HG02884 (cell line): Measurements from ENCODE around the gene SMIM35.
"Not testable (repeated sequence)": the region's sequence is repeated elsewhere in the genome, so short reads cannot be mapped to it uniquely, and the experiment has no call there.

Experiments
- ATAC-seq: cut with Tn5 transposase; IDR thresholded peaks from one replicate; pipeline ENCODE4 v1.9.1; 2021; ENCODE audit warnings: mild to moderate bottlenecking, moderate library complexity; ENCODE audit not compliant: unreplicated experiment

The SMIM35 gene

GRCh38 chr11:118082880-118083552, 3.7 kb downstream of the SMIM35 start:
- no peak for ATAC-seq

DNA sequence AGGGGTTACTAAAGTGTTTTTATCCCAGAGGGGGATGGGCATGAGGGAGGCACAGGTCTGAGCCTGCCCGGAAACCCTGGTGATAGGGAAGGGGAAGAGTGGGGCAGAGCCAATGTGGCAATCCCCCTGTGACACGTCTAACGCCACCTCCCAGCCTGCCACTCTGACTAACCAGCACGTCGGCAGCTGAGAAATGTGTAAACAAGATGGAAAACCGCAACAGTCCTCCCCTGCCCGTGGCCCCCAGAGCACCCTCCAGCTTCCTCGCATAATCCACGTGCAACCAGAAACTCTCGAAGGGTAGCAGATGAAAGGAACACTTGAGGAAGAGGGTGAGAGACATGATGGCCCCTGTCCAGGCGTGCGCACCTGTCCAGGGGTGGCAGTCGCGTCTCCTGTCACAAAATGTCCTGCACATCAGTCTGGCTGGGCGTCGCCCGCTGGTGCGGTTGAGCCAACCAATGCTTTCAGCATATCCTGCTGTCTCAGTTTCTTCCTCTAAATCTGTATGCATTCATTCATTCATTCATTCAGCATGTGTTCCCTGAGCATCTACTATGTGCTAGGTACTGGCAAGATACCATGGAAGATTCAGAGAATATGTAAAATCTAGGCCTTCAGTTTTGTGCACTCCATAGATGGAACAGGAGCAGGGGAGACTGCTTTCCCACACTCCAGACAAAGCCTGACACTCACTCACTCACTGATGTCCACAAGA, 5.4 kb downstream of the SMIM35 start:
- ATAC-seq: no peak

DNA sequence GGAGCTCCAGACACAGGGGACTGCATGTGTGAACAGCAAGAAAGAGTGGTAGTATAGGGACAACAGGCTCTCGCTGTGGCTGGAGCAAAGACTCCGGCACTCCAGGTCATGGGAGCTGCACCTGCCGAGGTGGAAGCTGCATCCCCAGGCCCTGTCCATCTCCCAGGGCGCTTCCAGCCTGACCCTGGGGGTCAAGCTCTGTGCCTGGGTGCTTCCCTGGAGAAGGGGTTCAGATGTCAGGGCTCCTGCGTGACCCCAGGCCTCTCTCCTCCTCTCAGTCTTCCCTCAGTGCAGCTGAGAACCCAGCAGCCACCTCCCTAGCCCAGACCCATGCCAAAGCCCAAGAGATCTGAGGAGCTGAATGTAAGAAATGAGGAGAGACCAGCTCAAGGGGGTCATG, 6.5 kb downstream of the SMIM35 start:
- no peak for ATAC-seq

- ATAC-seq: no peak
Measured at GRCh38 chr11:118079491-118079890, 7.3 kb downstream of the SMIM35 start.

GRCh38 chr11:118078911-118079411, 7.8 kb downstream of the SMIM35 start:
- ATAC-seq: no peak

DNA sequence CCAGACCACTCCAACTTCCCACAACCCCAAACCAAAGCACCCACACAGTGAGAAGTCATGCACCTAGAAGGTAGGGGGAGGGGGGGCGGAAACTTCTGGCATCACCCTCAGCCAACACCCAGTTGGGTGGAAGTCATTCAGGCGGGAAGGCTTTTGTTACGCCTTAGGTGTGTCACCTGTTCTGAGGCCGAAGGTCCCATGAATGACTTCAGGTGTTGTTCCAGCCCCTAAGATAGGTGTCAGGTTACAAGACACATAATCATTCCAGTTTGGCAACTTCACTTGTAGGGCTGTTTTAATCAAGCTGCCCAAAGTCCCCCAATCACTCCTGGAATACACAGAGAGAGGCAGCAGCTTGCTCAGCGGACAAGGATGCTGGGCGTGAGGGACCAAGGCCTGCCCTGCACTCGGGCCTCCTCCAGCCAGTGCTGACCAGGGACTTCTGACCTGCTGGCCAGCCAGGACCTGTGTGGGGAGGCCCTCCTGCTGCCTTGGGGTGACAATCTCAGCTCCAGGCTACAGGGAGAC, 9.9 kb downstream of the SMIM35 start, which contains the start of gene TMPRSS4:
TSS of gene TMPRSS4 (plus strand) at position 325 of the 528 bp plus-strand sequence. CDS start 225 bp downstream, outside the sequence.
- no peak for ATAC-seq

GRCh38 chr11:118074785-118075184, 12.0 kb downstream of the SMIM35 start:
- ATAC-seq: no peak

DNA sequence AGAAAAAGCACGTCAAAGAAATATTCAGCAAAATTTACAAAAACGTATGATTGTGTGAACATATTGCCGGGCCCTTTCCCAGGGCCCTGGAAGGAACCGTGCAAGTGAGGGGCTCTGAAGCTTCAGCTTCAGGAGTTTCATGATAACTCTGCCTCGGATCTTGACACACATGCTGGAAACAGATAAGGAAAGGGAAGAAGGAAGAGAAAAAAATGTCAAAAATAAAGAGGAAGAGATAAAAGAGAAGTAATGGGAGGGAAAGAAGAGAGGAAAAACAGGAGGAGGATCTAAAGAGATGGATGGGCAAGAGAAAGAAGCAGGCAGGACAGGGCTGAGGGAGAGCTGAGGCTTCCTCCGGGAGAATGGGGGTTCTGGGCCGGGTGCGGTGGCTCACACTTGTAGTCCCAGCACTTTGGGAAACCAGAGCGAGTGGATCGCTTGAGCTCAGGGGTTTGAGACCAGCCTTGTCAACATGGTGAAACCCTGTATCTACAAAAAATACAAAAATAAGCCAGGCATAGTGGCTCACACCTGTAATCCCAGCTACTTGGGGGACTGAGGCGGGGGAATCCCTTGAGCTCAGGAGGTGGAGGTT, 12.6 kb downstream of the SMIM35 start:
- ATAC-seq: no peak

DNA sequence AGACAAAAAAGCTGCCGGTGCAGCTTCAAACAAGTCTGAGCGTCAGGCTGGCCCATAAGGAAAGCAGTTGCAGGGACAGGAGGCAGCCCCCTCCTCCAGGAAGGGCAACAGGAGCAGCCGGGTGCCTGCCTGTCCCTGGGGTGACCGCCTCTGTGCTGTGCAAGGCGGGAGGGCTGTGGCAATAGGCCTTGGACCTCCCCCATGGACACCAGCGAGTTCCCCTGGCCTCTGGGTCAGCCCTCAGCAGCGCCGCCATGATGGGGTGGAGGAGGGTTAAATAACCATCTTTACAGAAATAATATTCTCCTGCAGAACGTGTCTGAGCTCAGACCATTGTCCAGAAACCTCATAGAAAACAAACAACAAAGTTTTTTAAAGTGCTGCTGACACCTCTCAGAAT, 13.2 kb downstream of the SMIM35 start:
- no peak for ATAC-seq

DNA sequence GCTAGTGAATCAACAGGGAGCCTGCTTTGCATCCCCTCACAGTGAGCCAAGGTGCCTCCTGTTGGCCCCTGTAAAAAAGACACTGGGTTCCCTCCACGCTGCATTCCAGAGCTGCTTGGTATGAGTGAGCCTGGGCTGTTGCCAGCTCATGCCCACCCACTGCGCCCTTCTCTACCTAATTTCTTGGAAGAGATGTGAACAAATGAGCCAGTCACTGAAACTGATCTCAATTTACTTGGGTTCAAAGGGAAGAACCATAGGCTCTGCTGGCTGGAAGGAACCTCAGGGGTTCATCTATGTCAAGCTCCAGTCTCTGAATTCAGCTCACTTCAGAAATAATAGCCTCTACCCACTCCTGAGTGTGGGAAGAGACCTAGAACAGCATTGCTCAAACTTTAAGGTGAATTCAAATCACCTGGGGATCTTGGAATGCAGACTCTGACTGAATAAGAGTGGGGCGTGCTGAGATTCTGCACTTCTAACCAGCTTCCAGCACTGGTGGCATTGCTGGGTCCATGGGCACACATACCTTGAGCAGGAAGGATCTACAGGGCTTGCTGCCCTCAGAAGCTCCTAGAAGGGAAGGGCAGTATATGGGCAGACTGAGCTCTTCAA, 15.2 kb downstream of the SMIM35 start:
- no peak for ATAC-seq

GRCh38 chr11:118068945-118069612, 17.7 kb downstream of the SMIM35 start:
- ATAC-seq: no peak

- ATAC-seq: no peak
Measured at GRCh38 chr11:118068206-118068944, 18.4 kb downstream of the SMIM35 start.

DNA sequence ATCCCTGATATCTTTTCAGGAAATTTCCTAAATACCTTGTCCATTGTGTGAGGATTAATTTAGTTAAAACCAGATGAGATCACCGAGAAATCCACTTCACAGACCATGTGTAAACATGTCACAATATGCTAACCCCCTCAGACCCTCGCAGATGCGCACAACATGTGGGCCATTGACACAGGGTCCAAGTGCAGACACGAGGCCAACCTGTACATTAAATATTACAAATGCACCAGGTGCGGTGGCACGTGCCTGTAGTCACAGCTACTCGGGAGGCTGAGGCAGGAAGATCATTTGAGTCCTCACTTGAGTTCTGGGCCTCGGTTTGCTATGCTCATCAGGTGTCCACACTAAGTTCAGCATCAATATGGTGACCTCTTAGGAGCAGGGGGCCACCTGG, 19.8 kb downstream of the SMIM35 start:
- no peak for ATAC-seq

DNA sequence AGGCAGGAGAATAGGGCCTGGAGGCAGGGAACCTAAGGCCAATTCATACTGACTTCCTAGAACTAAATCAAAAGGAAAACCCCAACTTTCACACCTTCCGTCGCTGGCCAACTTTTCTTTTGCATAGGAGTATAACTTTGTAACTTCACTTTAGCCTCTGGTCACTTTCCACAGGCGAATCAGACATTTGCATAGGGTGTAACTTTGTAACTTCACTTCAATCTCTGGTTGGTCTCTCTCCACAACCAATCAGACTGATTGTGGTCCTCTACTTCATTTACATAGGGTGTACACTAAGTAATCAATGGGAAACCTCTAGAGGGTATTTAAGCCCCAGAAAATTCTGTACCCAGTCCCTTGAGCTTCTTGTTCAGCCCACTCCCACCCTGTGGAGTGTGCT, 21.4 kb downstream of the SMIM35 start:
- ATAC-seq: no peak

GRCh38 chr11:118064956-118065355, 21.8 kb downstream of the SMIM35 start:
- ATAC-seq: no peak

- not testable (repeated sequence) for ATAC-seq
Measured at GRCh38 chr11:118062631-118063030, 24.1 kb downstream of the SMIM35 start.

GRCh38 chr11:118062181-118062580, 24.6 kb downstream of the SMIM35 start:
- not testable (repeated sequence) for ATAC-seq

- no peak for ATAC-seq
Measured at GRCh38 chr11:118061586-118062125, 25.1 kb downstream of the SMIM35 start.

DNA sequence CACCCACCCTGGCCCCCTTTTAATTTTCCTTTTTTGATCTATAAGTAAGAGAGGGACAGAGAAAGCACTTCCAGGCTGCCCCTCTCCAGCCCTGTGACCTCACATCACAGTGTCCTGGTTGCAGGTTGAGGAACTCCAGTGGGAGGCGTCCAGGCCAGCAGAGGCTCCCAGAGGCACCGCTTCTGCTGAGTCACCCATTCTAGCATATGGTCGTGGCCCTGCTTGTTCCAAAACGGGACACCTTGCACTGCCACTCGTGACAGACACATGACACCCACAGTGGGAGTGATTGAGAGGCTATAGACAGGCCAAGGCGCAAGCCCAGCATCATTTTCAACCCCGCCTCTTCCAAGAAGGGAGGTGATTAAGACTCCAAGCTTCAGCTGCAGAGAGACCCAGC, 25.9 kb downstream of the SMIM35 start:
- ATAC-seq: no peak
